H9 (cell line): ENCODE results near the gene USP22. TPM values are rescaled to one million over a fixed set of nuclear protein-coding genes. Genes with fewer than 3 reads are reported as not detected.

Source experiments
- DNase-seq: peaks from one replicate; pipeline ENCODE4 v3.0.0-alpha.2; 2017
- H2AFZ ChIP-seq: one replicate; pipeline ENCODE4 v1.6.1; 2013; ENCODE audit warnings: mild to moderate bottlenecking, low read length, control low read depth, moderate library complexity
- H2AK5ac ChIP-seq: 2 replicates; pipeline ENCODE4 v1.6.1; 2013; ENCODE audit warnings: low read length, control low read depth, mixed read lengths; ENCODE audit not compliant: insufficient read length
- H2BK120ac ChIP-seq: one replicate; pipeline ENCODE4 v1.6.1; 2013; ENCODE audit warnings: low read depth, mild to moderate bottlenecking, low read length, control low read depth, inconsistent platforms; ENCODE audit not compliant: poor library complexity, severe bottlenecking
- H2BK12ac ChIP-seq: 2 replicates; pipeline ENCODE4 v1.6.1; 2013; ENCODE audit warnings: low read length, control low read depth, mixed read lengths, low read depth; ENCODE audit not compliant: insufficient read length
- H2BK15ac ChIP-seq: 2 replicates; pipeline ENCODE4 v1.6.1; 2013; ENCODE audit warnings: low read depth, low read length, control low read depth
- H2BK20ac ChIP-seq: one replicate; pipeline ENCODE4 v1.6.1; 2013; ENCODE audit warnings: low read depth, mild to moderate bottlenecking, low read length, control low read depth, inconsistent platforms; ENCODE audit not compliant: poor library complexity, severe bottlenecking
- H2BK5ac ChIP-seq: 2 replicates; pipeline ENCODE4 v1.6.1; 2013; ENCODE audit warnings: low read length, control low read depth, mixed read lengths; ENCODE audit not compliant: insufficient read length
- H3K14ac ChIP-seq: 2 replicates; pipeline ENCODE4 v1.6.1; 2013; ENCODE audit warnings: low read length, control low read depth; ENCODE audit not compliant: insufficient read depth
- H3K18ac ChIP-seq: 2 replicates; pipeline ENCODE4 v1.6.1; 2013; ENCODE audit warnings: low read depth, mild to moderate bottlenecking, mixed read lengths, low read length, control low read depth; ENCODE audit not compliant: insufficient read length
- H3K23ac ChIP-seq: 2 replicates; pipeline ENCODE4 v1.6.1; 2013; ENCODE audit warnings: low read length, control low read depth, mixed read lengths, low read depth; ENCODE audit not compliant: insufficient read length
- H3K23me2 ChIP-seq: 2 replicates; pipeline ENCODE4 v1.6.1; 2013; ENCODE audit warnings: low read depth, mild to moderate bottlenecking, mixed read lengths, low read length, control low read depth; ENCODE audit not compliant: insufficient read length, poor library complexity, severe bottlenecking
- H3K27ac ChIP-seq: 2 replicates; pipeline ENCODE4 v1.5.1; 2013; ENCODE audit warnings: low read length, control low read depth, mixed read lengths, low read depth; ENCODE audit not compliant: insufficient read length
- H3K27me3 ChIP-seq: 2 replicates; pipeline ENCODE4 v1.6.1; 2013; ENCODE audit warnings: low read length, control low read depth, inconsistent platforms; ENCODE audit not compliant: insufficient read depth
- H3K4ac ChIP-seq: 2 replicates; pipeline ENCODE4 v1.6.1; 2013; ENCODE audit warnings: low read depth, mild to moderate bottlenecking, control low read depth, inconsistent platforms, low read length, moderate library complexity
- H3K4me1 ChIP-seq: 2 replicates; pipeline ENCODE4 v1.6.1; 2013; ENCODE audit warnings: low read length, control low read depth, inconsistent platforms; ENCODE audit not compliant: insufficient read depth
- H3K4me2 ChIP-seq: 2 replicates; pipeline ENCODE4 v1.6.1; 2013; ENCODE audit warnings: low read length, control low read depth, mixed read lengths; ENCODE audit not compliant: insufficient read length, insufficient read depth
- H3K56ac ChIP-seq: 2 replicates; pipeline ENCODE4 v1.6.1; 2013; ENCODE audit warnings: low read depth, mild to moderate bottlenecking, mixed read lengths, low read length, control low read depth; ENCODE audit not compliant: insufficient read length
- H3K79me1 ChIP-seq: 2 replicates; pipeline ENCODE4 v1.6.1; 2013; ENCODE audit warnings: low read depth, mild to moderate bottlenecking, moderate library complexity, low read length, control low read depth, inconsistent platforms; ENCODE audit not compliant: insufficient read depth, poor library complexity, severe bottlenecking
- H3K79me2 ChIP-seq: 2 replicates; pipeline ENCODE4 v1.6.1; 2013; ENCODE audit warnings: low read length, control low read depth, inconsistent platforms; ENCODE audit not compliant: insufficient read depth
- H3K9ac ChIP-seq: 2 replicates; pipeline ENCODE4 v1.6.1; 2013; ENCODE audit warnings: low read length, control low read depth, mixed read lengths; ENCODE audit not compliant: insufficient read length; ENCODE audit errors: extremely low read depth
- H3K9me3 ChIP-seq: one replicate; pipeline ENCODE4 v1.6.1; 2013; ENCODE audit warnings: low read depth, low read length, inconsistent platforms; ENCODE audit not compliant: control insufficient read depth
- H3T11ph ChIP-seq: one replicate; pipeline ENCODE4 v1.6.1; 2013; ENCODE audit warnings: mild to moderate bottlenecking, low read length, control low read depth, inconsistent platforms
- H4K20me1 ChIP-seq: one replicate; pipeline ENCODE4 v1.6.1; 2013; ENCODE audit not compliant: control insufficient read depth, insufficient read length, insufficient read depth
- H4K5ac ChIP-seq: 2 replicates; pipeline ENCODE4 v1.6.1; 2013; ENCODE audit warnings: low read depth, mild to moderate bottlenecking, mixed read lengths, low read length, control low read depth; ENCODE audit not compliant: insufficient read length
- H4K8ac ChIP-seq: replicated peaks from 2 replicates; pipeline ENCODE4 v1.6.1; 2013; ENCODE audit warnings: low read length, control low read depth, mixed read lengths, low read depth; ENCODE audit not compliant: insufficient read length
- H4K91ac ChIP-seq: 2 replicates; pipeline ENCODE4 v1.6.1; 2013; ENCODE audit warnings: low read depth, mild to moderate bottlenecking, moderate library complexity, mixed read lengths, low read length, control low read depth; ENCODE audit not compliant: insufficient read length
- H3K27ac Mint-ChIP-seq, 3 experiments: 2 replicates in 2 of 3; 3 replicates in 1 of 3; pipeline ENCODE4 v1.8.0; 2020 to 2021; ENCODE audit warnings: mixed read lengths in 3 of 3, mild to moderate bottlenecking in 1 of 3, moderate library complexity in 1 of 3
- H3K27me3 Mint-ChIP-seq: 2 replicates; pipeline ENCODE4 v1.8.0; 2021; ENCODE audit warnings: low read depth, mild to moderate bottlenecking, moderate library complexity, mixed read lengths
- H3K36me3 Mint-ChIP-seq, 3 experiments: 2 replicates in 2 of 3; 3 replicates in 1 of 3; pipeline ENCODE4 v1.8.0; 2020 to 2021; ENCODE audit warnings: low read depth in 3 of 3, mixed read lengths in 3 of 3; ENCODE audit not compliant: insufficient read depth in 1 of 3
- H3K4me1 Mint-ChIP-seq, 2 experiments: 2 replicates each; pipeline ENCODE4 v1.8.0; 2020; ENCODE audit warnings: mixed read lengths in 2 of 2
- H3K4me3 Mint-ChIP-seq, 2 experiments: 2 replicates in 1 of 2; 3 replicates in 1 of 2; pipeline ENCODE4 v1.8.0; 2020 to 2021; ENCODE audit warnings: mild to moderate bottlenecking in 2 of 2, mixed read lengths in 2 of 2, moderate library complexity in 1 of 2
- H3K9me3 Mint-ChIP-seq, 2 experiments: 2 replicates in 1 of 2; 3 replicates in 1 of 2; pipeline ENCODE4 v1.8.0; 2020; ENCODE audit warnings: mild to moderate bottlenecking in 2 of 2, mixed read lengths in 2 of 2, moderate library complexity in 1 of 2
- WGBS: extraction: QIAGEN DNeasy Blood & Tissue Kit; methylation state at CpG from one replicate; pipeline ENCODE4 v1.1.7; 2013; ENCODE audit warnings: missing lambda C conversion rate, low lambda C conversion rate, mixed read lengths; ENCODE audit not compliant: insufficient read length; ENCODE audit errors: extremely low coverage; 5-methylcytosine and 5-hydroxymethylcytosine counted together
- total RNA-seq: library from RNA; stranded (reverse); gene quantifications from 2 replicates; pipeline ENCODE4 v1.2.1, GENCODE V29; 2021
- TF ChIP-seq, protein P1 (sequence below): fragments of 200-600 bp; sonication (generic); conservative IDR thresholded peaks from 3 replicates; pipeline ENCODE4 v1.8.0; 2021; ENCODE audit warnings: antibody characterized with exemption, mild to moderate bottlenecking

USP22 gene
- total RNA-seq, 1 experiment from 2014 or later, result 345 TPM

DNA sequence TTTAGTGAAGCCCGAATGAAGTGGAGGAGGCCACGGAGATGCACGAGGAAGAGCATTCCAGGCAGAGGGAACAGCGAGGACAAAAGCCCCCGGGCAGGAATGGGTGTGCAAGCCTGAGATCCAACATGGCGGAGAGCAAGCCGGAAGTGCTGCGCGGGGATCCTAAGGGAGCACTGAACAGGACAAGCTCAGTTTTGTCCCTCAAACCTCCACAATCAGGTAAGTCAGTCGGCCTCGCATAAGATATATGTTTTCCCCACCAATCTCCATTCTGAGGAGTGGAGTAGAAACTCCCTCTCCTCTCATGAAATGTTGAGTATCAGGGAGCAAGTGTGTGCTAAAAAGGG lies 32.9 kb upstream of the USP22 start:
- Histone ChIP-seq H3K27me3 (no peaks in the 10 kb centered on the region), H2BK20ac (no peak overlapping the region), H3K4me1 (no peaks in the 10 kb centered on the region), H3K9me3 (no peaks in the 10 kb centered on the region), H2AFZ (no peak overlapping the region), H3T11ph (no peak overlapping the region), H3K4me2 (no peak overlapping the region), H3K4ac (no peak overlapping the region), H2AK5ac (no peak overlapping the region), H3K79me1 (no peaks in the 10 kb centered on the region), H2BK5ac (no peak overlapping the region), H4K20me1 (no peaks in the 10 kb centered on the region), H2BK120ac (no peak overlapping the region), H3K14ac (no peak overlapping the region), H2BK12ac (no peak overlapping the region), H3K9ac (no peak overlapping the region), H3K23me2 (no peaks in the 10 kb centered on the region), H3K27ac (no peak overlapping the region), H3K18ac (no peak overlapping the region), H3K23ac (no peak overlapping the region), H3K56ac (no peak overlapping the region), H4K91ac (no peak overlapping the region), H2BK15ac (no peak overlapping the region), H3K79me2 (no peaks in the 10 kb centered on the region), H4K8ac (no peak overlapping the region), H4K5ac (no peak overlapping the region)
- no peak overlapping the region for H3K4me3 Mint-ChIP-seq
- TF ChIP-seq, protein P1, sequence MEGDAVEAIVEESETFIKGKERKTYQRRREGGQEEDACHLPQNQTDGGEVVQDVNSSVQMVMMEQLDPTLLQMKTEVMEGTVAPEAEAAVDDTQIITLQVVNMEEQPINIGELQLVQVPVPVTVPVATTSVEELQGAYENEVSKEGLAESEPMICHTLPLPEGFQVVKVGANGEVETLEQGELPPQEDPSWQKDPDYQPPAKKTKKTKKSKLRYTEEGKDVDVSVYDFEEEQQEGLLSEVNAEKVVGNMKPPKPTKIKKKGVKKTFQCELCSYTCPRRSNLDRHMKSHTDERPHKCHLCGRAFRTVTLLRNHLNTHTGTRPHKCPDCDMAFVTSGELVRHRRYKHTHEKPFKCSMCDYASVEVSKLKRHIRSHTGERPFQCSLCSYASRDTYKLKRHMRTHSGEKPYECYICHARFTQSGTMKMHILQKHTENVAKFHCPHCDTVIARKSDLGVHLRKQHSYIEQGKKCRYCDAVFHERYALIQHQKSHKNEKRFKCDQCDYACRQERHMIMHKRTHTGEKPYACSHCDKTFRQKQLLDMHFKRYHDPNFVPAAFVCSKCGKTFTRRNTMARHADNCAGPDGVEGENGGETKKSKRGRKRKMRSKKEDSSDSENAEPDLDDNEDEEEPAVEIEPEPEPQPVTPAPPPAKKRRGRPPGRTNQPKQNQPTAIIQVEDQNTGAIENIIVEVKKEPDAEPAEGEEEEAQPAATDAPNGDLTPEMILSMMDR, result no peak
- peaks cover 21 to 34% of the 10 kb centered on the region in 2 experiments for H3K4me1 Mint-ChIP-seq
- DNase-seq, result no peak
- peaks cover 3% of the 10 kb centered on the region in 2 experiments; a peak in 2 of 5 replicates for H3K9me3 Mint-ChIP-seq
- H3K27ac Mint-ChIP-seq, result no peak overlapping the region
- no peaks in the 10 kb centered on the region; the same call in 1 of the 2 replicates for H3K27me3 Mint-ChIP-seq
- WGBS, result no CpG with 5 or more reads among the region's 11 CpGs
- H3K36me3 Mint-ChIP-seq, result no peaks in the 10 kb centered on the region; a peak in 1 of 7 replicates
